ENCODE data around the gene CFAP65. TPM values are rescaled to one million over a fixed set of nuclear protein-coding genes. Genes with fewer than 3 reads are reported as not detected.

The CFAP65 gene
- total RNA-seq, 1 experiment from 2014 or later = 0.33 TPM

- H3K27me3 ChIP-seq (ENCODE audit: control insufficient read depth, insufficient read depth, low read length) = no peaks in the 10 kb centered on the region
- intact Hi-C loops (cut with micrococcal nuclease; ENCODE audit: unreplicated experiment) (loop anchor here (10.0 kb wide), 1 partner anchor 128 kb away; no protein-coding TSS in a partner anchor), in situ Hi-C loops (cut with HindIII; ENCODE audit: low pct_unique_long_range_greater_than_20kb, low sequenced_read_pairs) (no loop called here)
- DNase-seq (ENCODE audit: low read depth, low spot score) (no peak), ATAC-seq (no peak)
- no TSS peak for BruUV-seq (replicated peaks)
- no peak for TF ChIP-seq POLR2AphosphoS5 (IDR thresholded peaks at IDR 0.05; ENCODE audit: low read depth, low read length)
- no peak for TF ChIP-seq TCF7L2 (IDR thresholded peaks at IDR 0.05; ENCODE audit: low read depth, low read length)
- TF ChIP-seq CTCF (IDR thresholded peaks at IDR 0.05) = no peak
- no peak for TF ChIP-seq REST (IDR thresholded peaks at IDR 0.05; ENCODE audit: insufficient read depth in 1 of 2, low read depth in 2 of 2, low read length in 1 of 2)
- no peak for TF ChIP-seq SIN3A (IDR thresholded peaks at IDR 0.05; ENCODE audit: borderline replicate concordance, insufficient read depth, low read depth, low read length)
- H3K27ac ChIP-seq (ENCODE audit: low read length) = no peak overlapping the region
- no peaks in the 10 kb centered on the region for H3K4me1 ChIP-seq (ENCODE audit: control insufficient read depth, insufficient read depth, low read length)
- no peaks in the 10 kb centered on the region for H3K36me3 ChIP-seq (ENCODE audit: control insufficient read depth, insufficient read depth, low read length)
- no peaks in the 10 kb centered on the region for H3K9me3 ChIP-seq (ENCODE audit: control insufficient read depth, insufficient read depth, low read depth, low read length)
- CTCF ChIA-PET = interaction anchor here (0.6 to 1.1 kb wide), 4 partner anchors 11 to 185 kb away, joined by 3 to 10 read pairs (median 4); no protein-coding TSS in a partner anchor
- POLR2A ChIA-PET = no interaction called here
- H3K4me3 ChIP-seq (ENCODE audit: low read depth in 2 of 2, low read length in 2 of 2) = no peak overlapping the region
These were observed 14.4 kb downstream of the CFAP65 start for GRCh38 chr2:219026946-219027345.

GRCh38 chr2:219025637-219026585, 15.4 kb downstream of the CFAP65 start:
- BruUV-seq (replicated peaks) = no TSS peak
- intact Hi-C loops (cut with micrococcal nuclease; ENCODE audit: unreplicated experiment) (loop anchor here (10.0 kb wide), 1 partner anchor 129 kb away; no protein-coding TSS in a partner anchor), in situ Hi-C loops (cut with HindIII; ENCODE audit: low pct_unique_long_range_greater_than_20kb, low sequenced_read_pairs) (no loop called here)
- no peak for TF ChIP-seq SIN3A (IDR thresholded peaks at IDR 0.05; ENCODE audit: borderline replicate concordance, insufficient read depth, low read depth, low read length)
- TF ChIP-seq TCF7L2 (IDR thresholded peaks at IDR 0.05; ENCODE audit: low read depth, low read length) = no peak
- no peak for TF ChIP-seq REST (IDR thresholded peaks at IDR 0.05; ENCODE audit: insufficient read depth in 1 of 2, low read depth in 2 of 2, low read length in 1 of 2)
- no peak for TF ChIP-seq POLR2AphosphoS5 (IDR thresholded peaks at IDR 0.05; ENCODE audit: low read depth, low read length)
- no peak for TF ChIP-seq CTCF (IDR thresholded peaks at IDR 0.05)
- CTCF ChIA-PET = interaction anchor here (0.7 to 1.1 kb wide), 2 partner anchors 12 to 22 kb away, joined by 3 read pairs; no protein-coding TSS in a partner anchor
- Histone ChIP-seq H3K9me3 (ENCODE audit: control insufficient read depth, insufficient read depth, low read depth, low read length) (no peaks in the 10 kb centered on the region), H3K36me3 (ENCODE audit: control insufficient read depth, insufficient read depth, low read length) (no peaks in the 10 kb centered on the region), H3K27me3 (ENCODE audit: control insufficient read depth, insufficient read depth, low read length) (no peaks in the 10 kb centered on the region), H3K27ac (ENCODE audit: low read length) (no peak overlapping the region), H3K4me1 (ENCODE audit: control insufficient read depth, insufficient read depth, low read length) (no peaks in the 10 kb centered on the region), H3K4me3 (ENCODE audit: low read depth in 2 of 2, low read length in 2 of 2) (no peak overlapping the region)
- POLR2A ChIA-PET = no interaction called here
- ATAC-seq (no peak), DNase-seq (ENCODE audit: low read depth, low spot score) (no peak)

All from Panc1 (cell line).